Hematopoietic multipotent progenitor cell (in vitro differentiated cells): ENCODE results near the gene LARGE1. TPM values are rescaled to one million over a fixed set of nuclear protein-coding genes. Genes with fewer than 3 reads are reported as not detected.

ENCODE experiments used
- DNase-seq, 3 donors: peaks; one replicate each; pipeline ENCODE4 v3.0.0-alpha.2; 2011 to 2015; ENCODE audit warnings: low read depth in 2 of 3, low spot score in 2 of 3
- total RNA-seq: library from RNA; depleted of rRNA; stranded (reverse); fragments of >200 nt; gene quantifications from one replicate; pipeline ENCODE4 v1.2.3, GENCODE V29; 2012

Gene LARGE1
- total RNA-seq, 1 donor: 1.6 TPM

- DNase-seq: no peak
Measured at GRCh38 chr22:33300165-33300564, 620.1 kb downstream of the LARGE1 start.

DNA sequence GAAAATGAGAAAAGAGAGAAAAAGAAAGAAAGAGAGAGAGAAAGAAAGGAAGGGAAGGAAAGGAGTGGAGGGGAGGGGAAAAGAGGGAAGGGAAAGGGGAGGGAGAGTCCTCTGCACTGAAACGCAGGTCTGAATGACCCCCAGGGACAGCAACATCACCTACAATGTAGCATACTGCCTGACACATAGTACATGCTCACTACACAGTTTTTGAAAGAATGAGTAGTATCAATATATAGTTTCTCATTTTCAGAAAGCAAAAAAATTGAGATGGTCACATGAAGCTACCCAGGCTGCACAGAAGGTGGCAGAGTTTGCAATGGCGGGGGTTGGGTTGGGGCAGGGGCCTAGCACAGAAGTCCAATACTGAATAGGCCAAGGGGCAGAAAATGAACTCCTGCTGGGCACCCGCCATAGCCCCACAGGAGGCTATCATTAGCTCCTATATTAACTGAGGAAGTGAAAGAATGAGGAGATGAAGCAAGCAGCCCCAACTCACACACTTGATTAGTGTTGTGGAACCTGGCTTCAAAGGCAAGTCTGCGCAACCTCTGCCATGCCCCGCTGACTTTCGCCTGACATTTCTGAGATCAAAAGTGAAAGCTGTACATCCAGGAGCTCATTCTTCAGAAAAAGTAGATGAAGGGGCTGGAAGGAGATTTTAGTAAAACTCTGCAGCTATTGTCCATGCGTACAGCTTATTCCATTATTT is 620.9 kb downstream of the LARGE1 start:
- DNase-seq: peak in 1 of 3 donors; percentile 9

GRCh38 chr22:33296941-33297340 is 623.3 kb downstream of the LARGE1 start:
- no peak for DNase-seq

GRCh38 chr22:33288078-33288477 is 632.2 kb downstream of the LARGE1 start:
- DNase-seq: no peak

DNA sequence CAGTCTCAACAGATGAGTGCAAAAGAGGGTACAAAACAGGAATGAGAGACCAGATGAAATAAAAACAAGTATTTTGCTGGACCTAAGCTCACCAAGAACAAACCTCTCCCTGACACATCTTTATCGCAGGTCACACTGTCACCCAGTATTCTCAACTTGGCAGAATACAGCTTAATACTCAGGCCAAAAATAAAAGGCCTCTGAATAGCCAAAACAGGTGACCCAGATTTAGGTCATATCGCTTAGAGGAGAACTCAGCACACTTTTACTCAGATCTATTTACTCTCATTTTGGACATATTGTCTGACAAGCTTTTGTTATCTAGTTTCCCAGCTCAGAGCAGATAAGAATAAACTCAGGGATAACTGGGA is 645.2 kb downstream of the LARGE1 start:
- DNase-seq: no peak

DNA sequence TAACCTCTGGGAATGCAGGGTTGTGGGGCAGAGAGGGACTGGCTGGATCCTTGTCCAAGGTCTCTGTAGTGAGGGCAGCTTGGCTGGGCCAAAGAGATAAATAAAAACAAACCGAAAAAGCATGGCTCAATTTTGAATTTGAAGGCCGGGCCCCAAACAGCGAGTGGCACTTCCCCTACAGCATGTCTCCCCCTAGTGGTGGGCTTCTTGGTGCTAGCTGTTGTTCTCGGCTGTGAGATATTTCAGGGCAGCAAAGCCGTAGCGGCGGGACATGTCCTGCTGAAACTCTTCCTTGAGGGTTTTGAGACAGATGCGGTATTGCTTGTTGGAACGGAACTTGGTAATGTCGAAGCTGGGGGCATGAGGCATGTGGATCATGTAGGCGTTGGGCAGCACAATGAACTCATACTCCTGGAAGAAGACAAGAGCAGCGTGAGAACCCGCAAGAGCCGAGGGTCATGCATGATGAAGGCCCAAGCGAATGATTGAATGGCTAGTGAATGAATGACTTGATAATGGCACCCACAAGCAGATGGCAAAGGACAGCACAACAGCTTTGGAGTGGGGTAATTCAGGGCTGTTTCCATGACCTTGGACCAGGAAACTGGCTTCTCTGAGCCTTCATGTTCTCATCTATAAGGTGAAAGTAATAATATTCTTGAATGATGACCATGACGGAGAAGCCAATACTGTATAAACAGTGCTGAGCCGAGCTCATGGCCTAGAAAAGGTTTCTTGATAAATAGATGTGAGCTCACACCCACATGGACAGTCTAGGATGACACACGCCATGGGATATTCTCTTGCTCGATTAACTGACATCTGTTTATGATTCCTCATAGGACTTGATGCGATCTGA is 645.8 kb downstream of the LARGE1 start:
- peak in 1 of 3 donors; percentile 3 for DNase-seq

DNA sequence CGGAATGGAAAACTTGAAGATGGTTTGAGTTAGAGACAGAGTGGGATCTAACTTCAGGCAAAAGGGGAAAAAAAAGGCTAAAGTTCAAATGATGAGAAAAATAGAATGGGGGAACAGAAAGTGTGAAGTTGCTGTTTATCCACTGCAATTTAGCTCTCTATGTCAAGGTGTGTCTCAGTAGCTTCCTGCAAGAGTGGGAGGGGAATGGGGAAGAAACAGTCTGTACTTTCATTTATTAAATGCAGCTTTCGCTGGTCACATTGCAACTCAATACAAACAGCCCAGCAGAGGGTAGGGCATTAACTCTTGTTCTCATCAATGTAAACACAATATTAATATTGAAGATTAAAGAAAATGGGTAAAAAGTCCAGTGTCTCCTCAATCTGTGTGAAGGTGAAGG is 647.4 kb downstream of the LARGE1 start:
- DNase-seq: no peak

DNA sequence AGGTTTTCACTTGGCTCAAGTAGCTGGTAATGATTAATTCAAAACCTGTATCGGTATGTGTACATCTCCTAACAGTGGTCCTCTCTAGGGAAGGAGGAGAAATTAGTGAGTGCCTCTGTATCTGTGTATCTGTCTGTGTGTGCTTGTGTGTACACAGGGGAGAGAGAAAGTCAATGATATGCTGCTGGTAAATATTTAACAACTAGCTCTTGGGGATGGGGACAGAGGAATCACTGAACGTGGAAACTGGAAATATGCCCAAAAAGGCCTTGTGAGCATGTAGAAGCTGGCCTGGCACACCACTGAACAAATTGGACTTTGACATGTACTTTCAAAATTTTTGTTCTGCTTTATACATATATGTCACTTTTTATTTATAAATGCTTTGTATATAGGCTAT is 648.1 kb downstream of the LARGE1 start:
- DNase-seq: no peak

DNA sequence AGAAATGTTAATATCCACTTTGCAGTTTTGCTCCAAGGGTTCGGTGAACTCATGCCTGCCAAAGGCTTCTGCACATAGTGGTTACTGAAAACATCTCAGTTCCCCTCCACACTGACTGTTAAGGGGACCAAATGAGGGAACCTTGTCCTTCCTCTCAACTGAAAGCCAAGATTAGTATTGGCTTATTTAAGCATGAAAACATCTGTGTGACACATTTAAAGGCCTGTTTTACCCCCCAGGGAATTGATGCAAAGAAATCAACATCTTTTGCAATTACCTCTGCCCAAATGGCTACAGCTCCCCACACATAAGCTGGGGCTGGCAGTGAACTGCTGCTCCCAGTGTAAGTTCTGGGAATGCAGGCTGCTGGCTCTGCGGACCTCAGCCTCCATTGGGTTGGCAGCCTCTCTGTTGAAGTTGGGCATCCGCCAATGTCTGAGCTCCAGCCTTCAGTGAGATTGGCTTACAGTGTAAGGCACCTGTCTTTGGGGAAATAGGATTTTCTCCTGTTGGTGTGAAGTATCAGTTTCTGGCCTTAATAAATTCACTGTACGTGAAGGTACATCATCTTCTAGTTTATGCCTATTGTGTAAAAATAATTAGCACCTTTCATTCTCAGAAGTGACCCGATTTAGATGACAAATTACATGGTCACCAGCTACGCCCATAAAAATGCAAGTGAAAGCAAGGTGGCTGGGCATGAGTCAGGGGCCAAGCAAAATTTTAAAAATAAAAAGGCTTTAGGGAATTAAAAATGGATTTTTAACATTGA is 648.7 kb downstream of the LARGE1 start:
- DNase-seq: no peak

- DNase-seq: no peak
Measured at GRCh38 chr22:33270596-33270995, 649.7 kb downstream of the LARGE1 start.

DNA sequence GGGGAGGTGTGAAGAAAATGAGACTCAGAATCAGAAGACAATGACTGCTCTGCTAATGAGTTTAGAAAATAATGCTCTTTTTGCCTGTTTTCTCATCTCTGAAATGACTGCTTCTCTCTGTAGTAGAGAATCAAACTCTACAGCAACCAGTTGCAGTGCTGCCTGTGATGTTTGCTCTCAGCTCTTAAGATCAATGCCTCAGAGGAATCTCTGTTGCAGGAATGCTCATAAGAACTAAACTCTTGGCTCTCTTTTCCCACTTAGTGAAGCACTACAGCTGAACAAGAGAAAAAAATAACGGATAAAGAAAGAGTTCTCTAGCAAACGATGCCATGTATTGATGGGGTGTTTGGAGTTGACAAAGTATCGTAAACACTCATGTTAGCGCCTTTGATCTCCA is 658.6 kb downstream of the LARGE1 start:
- DNase-seq: no peak

DNA sequence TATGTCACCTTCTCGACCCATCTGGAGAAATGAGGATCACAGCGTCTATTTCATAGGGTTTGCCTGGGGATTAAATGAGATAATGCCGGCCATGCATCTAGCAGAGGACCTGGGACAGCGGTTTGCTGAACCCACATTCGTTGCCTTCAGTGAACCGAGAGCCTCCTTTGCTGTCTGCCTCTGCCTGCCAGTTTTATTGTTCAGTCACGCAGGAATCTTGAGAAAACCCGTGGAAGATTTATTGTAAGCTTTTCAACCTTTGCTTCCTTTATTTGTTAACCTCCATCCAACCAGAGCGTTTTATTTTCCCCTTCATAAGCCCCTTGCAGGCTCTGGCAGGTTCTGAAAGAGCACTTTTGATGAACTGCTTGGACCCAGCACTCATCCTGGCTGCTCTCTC is 659.8 kb downstream of the LARGE1 start:
- no peak for DNase-seq

DNA sequence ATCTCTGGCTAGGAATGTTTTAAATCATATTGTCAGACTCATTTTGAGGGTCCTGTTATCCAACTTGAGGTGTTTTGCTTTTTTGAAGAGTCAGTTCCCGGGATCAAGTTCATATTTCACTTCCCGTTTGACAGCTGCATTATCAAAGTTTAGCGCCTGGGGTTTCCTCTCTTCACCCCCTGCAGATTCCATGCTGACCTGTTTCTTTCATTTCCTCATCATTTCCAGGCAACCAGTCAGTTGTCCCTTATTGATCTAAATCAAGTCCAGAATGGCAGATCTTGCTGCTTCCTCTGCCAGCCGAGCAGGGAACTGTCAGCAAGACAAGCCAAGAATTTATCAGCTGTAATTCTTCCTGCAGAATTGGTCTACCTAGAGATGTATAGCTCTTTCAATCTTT is 664.5 kb downstream of the LARGE1 start:
- DNase-seq: no peak

GRCh38 chr22:33248948-33249347 is 671.3 kb downstream of the LARGE1 start:
- DNase-seq: no peak

DNA sequence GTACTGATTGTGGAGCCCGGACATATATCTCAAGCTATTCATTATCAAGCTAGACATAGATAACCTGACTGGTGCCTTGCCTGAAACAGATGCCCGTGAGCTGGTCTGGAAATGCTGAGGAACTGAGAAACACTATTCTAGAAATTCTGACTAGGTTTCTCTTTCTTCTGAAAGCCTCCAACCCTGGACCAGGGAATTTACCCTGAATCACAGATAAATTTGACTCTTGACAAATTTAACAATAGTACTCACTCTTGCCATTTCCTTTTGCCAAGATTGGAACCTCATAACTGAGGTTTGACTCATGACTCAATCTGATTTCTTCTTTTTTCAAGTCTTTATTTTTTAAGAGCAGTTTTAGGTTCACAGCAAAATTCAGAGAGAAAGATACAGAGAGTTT is 672.5 kb downstream of the LARGE1 start:
- no peak for DNase-seq

DNA sequence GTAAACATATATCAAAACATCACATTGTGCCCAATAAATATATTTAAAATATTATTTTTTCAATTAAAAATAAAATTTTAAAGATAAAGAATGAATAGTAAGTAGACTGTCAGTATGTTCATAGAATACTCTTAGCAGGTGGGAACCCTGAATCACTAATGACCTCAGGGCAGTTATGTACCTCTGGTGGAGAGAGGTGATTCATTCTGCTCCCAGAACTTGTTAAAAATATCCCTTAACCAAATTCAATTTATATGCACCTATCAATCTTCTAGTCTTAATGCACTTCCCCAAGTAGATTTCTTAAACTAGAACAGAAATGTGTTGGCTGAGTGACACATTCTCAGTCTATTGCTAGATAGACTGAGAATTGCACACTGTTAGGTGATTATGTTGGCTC is 678.2 kb downstream of the LARGE1 start:
- no peak for DNase-seq

DNA sequence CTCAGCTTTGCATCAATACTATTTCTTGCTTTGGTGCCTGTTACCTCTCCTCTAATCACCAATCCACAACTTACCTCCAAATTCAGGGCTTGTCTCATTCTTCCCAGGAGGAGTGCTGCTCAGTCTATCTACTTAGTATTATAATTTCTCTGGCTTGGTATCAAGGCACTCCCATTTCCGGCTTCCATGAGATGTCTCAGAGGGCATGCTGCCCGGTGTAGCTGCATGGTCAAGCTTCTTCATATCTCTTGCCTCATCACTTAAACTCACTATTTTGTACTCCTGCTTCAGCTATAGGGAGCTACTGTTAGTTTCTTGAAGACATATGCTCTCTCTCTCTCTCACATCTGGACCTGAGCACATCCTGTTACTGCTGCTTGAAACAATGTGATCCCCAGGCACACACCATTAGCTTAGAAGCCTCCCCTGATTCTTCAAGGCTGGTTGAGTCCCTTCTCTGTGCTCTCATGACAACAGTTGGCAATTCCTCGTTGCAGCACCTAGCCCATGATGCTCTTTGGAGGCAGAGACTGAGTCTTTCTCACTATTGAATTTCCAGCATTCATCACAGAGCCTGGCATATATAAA is 679.3 kb downstream of the LARGE1 start:
- no peak for DNase-seq

DNA sequence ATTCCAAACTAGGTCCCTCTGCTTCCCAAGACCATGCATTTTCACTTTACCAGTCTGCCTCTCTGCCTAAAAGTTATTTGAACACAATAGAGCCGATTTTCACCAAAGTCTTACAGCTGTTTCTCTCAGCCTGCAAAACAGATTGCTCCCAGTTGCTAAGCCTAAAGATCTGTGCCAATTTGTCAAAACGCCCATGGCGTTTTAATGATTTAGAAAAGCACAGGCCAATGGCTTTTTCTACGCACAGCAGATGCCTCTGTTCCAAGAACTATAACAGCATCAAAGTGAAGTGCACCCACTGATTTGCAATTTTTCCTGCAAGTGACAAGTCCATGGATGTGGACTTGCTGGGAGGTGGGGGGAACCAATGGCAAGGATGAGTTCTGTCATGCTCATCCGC is 688.2 kb downstream of the LARGE1 start:
- no peak for DNase-seq

- no peak for DNase-seq
Measured at GRCh38 chr22:33227791-33228190, 692.5 kb downstream of the LARGE1 start.

- DNase-seq: no peak
Measured at GRCh38 chr22:33224841-33225240, 695.4 kb downstream of the LARGE1 start.
